Measurements from ENCODE around the gene ANKRD52.

Gene ANKRD52

DNA sequence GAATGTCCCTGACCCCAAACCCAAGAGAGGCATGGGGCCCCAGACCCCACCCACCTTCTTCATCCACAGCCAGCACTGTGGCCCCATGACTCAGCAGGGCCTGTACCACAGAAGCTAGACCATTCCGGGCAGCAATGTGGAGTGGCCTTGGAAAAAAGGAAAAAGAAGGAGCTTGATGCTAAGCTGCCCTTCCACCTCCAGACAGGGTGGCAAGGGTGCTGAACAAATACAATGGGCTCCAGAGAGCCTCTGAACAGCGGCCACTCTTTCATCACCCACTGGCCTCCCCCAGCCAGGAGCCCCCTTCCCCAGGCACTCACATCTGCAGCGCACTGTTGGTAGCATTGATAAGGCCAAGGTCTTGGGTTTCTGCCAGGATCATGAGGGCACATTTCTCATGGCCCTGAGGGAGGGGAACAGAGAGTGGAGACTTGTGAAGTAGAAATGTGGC is 14.4 kb downstream of the ANKRD52 start:
- no peak for ATAC-seq
- no peak for TF ChIP-seq PPARA (CRISPR knock-in tag; IDR thresholded peaks at IDR 0.05; ENCODE audit: borderline replicate concordance)

DNA sequence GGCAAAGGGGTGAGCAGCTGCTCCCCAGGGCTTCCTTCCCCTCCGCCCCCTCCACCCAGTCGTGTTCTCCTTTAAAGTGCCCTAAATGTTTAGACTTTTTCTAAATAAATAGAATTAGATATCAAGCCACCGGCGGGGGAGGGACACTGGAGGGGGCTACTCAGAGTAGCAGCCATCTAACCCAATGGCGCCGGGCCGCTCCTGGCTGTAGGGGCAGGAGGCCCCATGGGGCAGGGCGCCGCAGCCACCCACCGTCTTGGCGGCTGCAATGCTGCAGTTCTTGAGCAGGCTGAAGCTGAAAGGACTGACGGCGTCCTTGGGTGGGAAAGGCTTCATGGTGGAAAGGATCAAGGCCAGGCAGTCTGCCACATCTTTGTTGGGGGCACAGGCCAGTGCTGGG is 15.2 kb downstream of the ANKRD52 start:
- ATAC-seq, result no peak
- no peak for TF ChIP-seq ESRRG (CRISPR knock-in tag; IDR thresholded peaks at IDR 0.05)
- TF ChIP-seq RARB (CRISPR knock-in tag; IDR thresholded peaks at IDR 0.05), result no peak
- no peak for TF ChIP-seq ZC3H10 (CRISPR knock-in tag; IDR thresholded peaks at IDR 0.05)
- TF ChIP-seq GLIS3 (CRISPR knock-in tag; IDR thresholded peaks at IDR 0.05), result no peak

DNA sequence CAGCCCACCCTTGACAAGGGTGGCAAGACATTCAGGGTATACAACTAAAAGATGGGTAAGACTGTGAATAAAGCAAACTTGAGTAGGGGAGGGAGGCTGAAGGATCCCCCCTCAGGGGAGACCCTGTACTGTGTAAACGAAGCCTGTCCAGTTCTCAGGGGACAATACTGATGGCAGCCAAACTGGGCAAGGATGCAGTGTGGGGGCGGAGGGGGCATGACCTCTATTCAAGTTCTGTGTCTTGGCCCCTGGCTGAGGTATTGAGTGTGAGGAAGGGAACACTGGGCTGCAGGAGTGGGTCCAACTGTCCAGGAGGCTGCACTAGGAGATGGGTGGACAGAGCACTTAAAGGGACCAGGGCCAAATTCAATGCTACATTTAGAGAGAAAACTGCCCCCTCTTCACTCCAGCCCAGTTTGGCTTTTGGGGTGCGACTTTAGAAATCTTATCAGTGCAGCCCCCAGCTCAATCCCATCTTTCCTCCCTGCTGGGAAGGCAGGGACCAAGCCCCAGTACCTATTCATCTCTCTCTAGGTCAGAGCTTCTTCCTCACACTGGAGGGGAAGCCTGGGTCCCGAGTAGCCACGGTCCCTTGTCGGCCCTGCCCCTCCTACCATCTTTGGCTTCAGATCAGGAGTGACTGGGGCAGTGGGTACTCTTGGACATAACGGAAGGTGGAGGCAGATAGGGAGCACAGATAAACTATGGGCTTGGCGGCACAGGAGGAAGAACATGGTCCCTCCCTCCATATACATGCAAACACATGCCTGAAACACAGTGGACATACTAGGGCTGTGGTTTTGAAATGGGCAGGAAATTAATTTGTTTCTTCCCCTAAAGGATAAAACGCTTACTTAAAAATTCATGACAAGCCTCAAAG is 16.5 kb downstream of the ANKRD52 start:
- TF ChIP-seq ZNF565 (CRISPR knock-in tag; conservative IDR thresholded peaks at IDR 0.05; ENCODE audit: low read depth) (no peak), PPARA (CRISPR knock-in tag; IDR thresholded peaks at IDR 0.05; ENCODE audit: borderline replicate concordance) (no peak), TCF4 (CRISPR knock-in tag; IDR thresholded peaks at IDR 0.05; ENCODE audit: borderline replicate concordance) (no peak)
- TF ChIP-seq, protein P1, sequence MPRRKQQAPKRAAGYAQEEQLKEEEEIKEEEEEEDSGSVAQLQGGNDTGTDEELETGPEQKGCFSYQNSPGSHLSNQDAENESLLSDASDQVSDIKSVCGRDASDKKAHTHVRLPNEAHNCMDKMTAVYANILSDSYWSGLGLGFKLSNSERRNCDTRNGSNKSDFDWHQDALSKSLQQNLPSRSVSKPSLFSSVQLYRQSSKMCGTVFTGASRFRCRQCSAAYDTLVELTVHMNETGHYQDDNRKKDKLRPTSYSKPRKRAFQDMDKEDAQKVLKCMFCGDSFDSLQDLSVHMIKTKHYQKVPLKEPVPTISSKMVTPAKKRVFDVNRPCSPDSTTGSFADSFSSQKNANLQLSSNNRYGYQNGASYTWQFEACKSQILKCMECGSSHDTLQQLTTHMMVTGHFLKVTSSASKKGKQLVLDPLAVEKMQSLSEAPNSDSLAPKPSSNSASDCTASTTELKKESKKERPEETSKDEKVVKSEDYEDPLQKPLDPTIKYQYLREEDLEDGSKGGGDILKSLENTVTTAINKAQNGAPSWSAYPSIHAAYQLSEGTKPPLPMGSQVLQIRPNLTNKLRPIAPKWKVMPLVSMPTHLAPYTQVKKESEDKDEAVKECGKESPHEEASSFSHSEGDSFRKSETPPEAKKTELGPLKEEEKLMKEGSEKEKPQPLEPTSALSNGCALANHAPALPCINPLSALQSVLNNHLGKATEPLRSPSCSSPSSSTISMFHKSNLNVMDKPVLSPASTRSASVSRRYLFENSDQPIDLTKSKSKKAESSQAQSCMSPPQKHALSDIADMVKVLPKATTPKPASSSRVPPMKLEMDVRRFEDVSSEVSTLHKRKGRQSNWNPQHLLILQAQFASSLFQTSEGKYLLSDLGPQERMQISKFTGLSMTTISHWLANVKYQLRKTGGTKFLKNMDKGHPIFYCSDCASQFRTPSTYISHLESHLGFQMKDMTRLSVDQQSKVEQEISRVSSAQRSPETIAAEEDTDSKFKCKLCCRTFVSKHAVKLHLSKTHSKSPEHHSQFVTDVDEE (CRISPR knock-in tag; IDR thresholded peaks at IDR 0.05), result no peak
- ATAC-seq, result no peak

DNA sequence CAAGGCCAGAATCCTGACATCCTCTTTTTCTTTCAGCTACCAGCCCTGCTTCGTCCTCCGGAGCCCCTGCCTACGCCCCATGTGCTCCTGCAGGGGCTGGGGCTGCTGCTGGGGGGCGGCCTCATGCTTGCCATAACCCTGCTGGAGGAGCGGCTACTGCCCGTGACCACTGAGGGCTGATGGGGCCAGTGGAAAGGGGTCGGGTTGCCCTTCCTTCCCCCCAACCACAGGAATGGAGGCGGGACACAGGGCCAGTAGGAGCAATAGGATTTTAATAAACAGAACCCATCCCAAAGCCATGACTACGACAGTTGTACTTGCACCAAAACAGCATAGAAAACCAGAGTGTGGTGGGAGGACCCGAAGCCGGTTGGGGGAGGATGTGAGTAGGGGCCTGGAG is 20.6 kb downstream of the ANKRD52 start:
- TF ChIP-seq, protein P2, sequence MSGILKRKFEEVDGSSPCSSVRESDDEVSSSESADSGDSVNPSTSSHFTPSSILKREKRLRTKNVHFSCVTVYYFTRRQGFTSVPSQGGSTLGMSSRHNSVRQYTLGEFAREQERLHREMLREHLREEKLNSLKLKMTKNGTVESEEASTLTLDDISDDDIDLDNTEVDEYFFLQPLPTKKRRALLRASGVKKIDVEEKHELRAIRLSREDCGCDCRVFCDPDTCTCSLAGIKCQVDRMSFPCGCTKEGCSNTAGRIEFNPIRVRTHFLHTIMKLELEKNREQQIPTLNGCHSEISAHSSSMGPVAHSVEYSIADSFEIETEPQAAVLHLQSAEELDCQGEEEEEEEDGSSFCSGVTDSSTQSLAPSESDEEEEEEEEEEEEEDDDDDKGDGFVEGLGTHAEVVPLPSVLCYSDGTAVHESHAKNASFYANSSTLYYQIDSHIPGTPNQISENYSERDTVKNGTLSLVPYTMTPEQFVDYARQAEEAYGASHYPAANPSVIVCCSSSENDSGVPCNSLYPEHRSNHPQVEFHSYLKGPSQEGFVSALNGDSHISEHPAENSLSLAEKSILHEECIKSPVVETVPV (CRISPR knock-in tag; IDR thresholded peaks at IDR 0.05), result no peak
- no peak for TF ChIP-seq TOX (CRISPR knock-in tag; IDR thresholded peaks at IDR 0.05; ENCODE audit: borderline replicate concordance)
- no peak for TF ChIP-seq ZC3H10 (CRISPR knock-in tag; IDR thresholded peaks at IDR 0.05)
- no peak for TF ChIP-seq ESRRG (CRISPR knock-in tag; IDR thresholded peaks at IDR 0.05)
- TF ChIP-seq, protein P3, sequence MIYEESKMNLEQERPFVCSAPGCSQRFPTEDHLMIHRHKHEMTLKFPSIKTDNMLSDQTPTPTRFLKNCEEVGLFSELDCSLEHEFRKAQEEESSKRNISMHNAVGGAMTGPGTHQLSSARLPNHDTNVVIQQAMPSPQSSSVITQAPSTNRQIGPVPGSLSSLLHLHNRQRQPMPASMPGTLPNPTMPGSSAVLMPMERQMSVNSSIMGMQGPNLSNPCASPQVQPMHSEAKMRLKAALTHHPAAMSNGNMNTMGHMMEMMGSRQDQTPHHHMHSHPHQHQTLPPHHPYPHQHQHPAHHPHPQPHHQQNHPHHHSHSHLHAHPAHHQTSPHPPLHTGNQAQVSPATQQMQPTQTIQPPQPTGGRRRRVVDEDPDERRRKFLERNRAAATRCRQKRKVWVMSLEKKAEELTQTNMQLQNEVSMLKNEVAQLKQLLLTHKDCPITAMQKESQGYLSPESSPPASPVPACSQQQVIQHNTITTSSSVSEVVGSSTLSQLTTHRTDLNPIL (CRISPR knock-in tag; IDR thresholded peaks at IDR 0.05; ENCODE audit: low read depth), result no peak
- ATAC-seq, result no peak

DNA sequence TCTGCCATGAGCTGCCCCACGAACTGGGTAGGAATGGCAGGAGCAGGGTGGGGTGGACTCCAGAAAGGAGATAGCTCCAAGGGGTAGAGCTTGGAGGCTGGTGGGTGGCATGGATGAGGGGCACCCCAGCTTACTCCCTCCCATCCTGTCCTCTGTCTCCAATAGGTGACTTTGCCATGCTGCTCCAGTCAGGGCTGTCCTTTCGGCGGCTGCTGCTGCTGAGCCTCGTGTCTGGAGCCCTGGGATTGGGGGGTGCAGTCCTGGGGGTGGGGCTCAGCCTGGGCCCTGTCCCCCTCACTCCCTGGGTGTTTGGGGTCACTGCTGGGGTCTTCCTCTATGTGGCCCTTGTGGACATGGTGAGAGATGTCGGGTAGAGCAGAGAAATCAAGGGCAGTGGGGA is 21.2 kb downstream of the ANKRD52 start:
- no peak for ATAC-seq
- TF ChIP-seq ZFP30 (CRISPR knock-in tag; IDR thresholded peaks at IDR 0.05) (no peak), SNAI2 (CRISPR knock-in tag; IDR thresholded peaks at IDR 0.05) (no peak), OSR1 (CRISPR knock-in tag; IDR thresholded peaks at IDR 0.05) (no peak), TOX (CRISPR knock-in tag; IDR thresholded peaks at IDR 0.05; ENCODE audit: borderline replicate concordance) (no peak), ZNF8 (CRISPR knock-in tag; IDR thresholded peaks at IDR 0.05) (no peak), RARB (CRISPR knock-in tag; IDR thresholded peaks at IDR 0.05) (no peak), ESRRG (CRISPR knock-in tag; IDR thresholded peaks at IDR 0.05) (no peak), ZNF70 (CRISPR knock-in tag; IDR thresholded peaks at IDR 0.05) (no peak), TCF4 (CRISPR knock-in tag; IDR thresholded peaks at IDR 0.05; ENCODE audit: borderline replicate concordance) (no peak), PPARA (CRISPR knock-in tag; IDR thresholded peaks at IDR 0.05; ENCODE audit: borderline replicate concordance) (no peak), ZFP3 (CRISPR knock-in tag; IDR thresholded peaks at IDR 0.05) (no peak), ISL1 (CRISPR knock-in tag; IDR thresholded peaks at IDR 0.05) (no peak)
- TF ChIP-seq, protein P2 (CRISPR knock-in tag; IDR thresholded peaks at IDR 0.05), result no peak
- TF ChIP-seq, protein P3 (CRISPR knock-in tag; IDR thresholded peaks at IDR 0.05; ENCODE audit: low read depth), result no peak
- TF ChIP-seq, protein P1 (CRISPR knock-in tag; IDR thresholded peaks at IDR 0.05), result no peak
- TF ChIP-seq, protein P4, sequence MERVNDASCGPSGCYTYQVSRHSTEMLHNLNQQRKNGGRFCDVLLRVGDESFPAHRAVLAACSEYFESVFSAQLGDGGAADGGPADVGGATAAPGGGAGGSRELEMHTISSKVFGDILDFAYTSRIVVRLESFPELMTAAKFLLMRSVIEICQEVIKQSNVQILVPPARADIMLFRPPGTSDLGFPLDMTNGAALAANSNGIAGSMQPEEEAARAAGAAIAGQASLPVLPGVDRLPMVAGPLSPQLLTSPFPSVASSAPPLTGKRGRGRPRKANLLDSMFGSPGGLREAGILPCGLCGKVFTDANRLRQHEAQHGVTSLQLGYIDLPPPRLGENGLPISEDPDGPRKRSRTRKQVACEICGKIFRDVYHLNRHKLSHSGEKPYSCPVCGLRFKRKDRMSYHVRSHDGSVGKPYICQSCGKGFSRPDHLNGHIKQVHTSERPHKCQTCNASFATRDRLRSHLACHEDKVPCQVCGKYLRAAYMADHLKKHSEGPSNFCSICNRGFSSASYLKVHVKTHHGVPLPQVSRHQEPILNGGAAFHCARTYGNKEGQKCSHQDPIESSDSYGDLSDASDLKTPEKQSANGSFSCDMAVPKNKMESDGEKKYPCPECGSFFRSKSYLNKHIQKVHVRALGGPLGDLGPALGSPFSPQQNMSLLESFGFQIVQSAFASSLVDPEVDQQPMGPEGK (CRISPR knock-in tag; IDR thresholded peaks at IDR 0.05; ENCODE audit: borderline replicate concordance), result no peak

Measured in SK-N-SH treated with all-trans-retinoic acid at 6 μM for 48 hours (cell line).